HG03575 (cell line): ENCODE measurements around the gene BSG.

Experiments used
- ATAC-seq: cut with Tn5 transposase; IDR thresholded peaks from one replicate; pipeline ENCODE4 v1.9.1; 2021; ENCODE audit not compliant: unreplicated experiment, insufficient number of reproducible peaks, low FRiP score; ENCODE audit errors: extremely low read depth

The BSG gene

DNA sequence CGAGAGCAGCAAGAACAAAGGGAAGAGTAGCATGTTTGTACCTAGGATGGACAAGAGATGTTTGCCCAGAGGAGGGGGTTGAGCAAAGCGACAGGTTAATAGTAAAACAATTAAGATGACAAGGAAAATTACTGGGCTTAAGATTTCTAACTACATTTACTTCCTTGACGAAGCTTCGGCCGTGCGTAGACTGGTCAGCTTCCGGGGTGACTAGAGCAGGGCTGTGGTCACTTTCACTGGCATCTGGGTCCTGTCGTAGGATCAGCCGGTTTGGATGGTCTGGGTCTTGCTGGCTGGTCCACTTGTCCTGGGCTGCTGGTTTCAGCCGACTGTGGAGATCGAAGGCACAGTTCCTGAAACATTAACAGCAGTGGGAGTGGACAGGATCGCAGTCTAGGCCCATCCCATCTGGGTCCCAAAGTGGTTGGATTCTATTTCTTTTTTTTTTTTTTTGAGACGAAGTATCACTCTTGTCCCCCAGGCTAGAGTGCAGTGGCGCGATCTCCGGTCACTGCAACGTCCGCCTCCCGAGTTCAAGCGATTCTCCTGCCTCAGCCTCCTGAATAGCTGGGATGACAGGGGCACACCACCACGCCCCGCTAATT, 5.0 kb upstream of the BSG start:
- ATAC-seq, result no peak

DNA sequence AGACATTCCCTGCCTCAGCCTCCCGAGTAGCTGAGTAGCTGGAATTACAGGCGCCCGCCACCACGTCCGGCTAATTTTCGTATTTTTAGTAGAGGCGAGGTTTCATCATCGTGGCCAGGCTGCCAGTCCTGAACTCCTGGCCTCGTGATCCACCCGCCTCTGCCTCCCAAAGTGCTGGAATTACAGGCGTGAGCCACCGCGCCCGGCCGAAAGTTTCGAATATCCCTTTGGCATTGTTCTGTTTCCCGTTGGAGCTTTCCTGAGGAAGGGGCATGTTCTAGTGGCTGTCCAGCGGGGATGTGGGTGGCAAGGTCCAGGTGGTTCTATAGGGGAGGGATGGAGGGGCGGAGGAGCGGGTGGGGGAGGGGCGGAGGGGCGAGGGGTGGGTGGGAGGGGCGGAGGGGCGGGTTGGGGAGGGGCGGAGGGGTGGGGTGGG, 2.1 kb upstream of the BSG start:
- no peak for ATAC-seq

- no peak for ATAC-seq
These were observed 1.3 kb upstream of the BSG start for GRCh38 chr19:570937-571565.

GRCh38 chr19:571566-571974, 826 bp upstream of the BSG start:
- ATAC-seq, result no peak

- no peak for ATAC-seq
These were observed 535 bp downstream of the BSG start for GRCh38 chr19:572743-573518.

DNA sequence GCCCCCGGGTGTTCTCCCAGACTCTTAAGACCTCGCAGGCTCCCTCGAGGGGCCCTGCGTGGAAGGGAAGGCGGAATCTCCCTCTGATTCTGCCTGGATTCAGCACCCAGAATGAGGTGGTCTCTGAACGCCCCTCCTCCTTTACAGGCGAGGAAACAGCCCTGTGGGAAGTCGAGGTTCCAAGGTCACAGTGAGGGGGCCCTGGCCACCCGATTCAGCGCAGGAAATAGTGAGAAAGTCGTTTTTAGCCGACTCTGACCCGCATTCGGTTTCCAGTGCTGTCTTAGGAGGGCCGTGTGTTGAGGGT, 1.1 kb downstream of the BSG start:
- ATAC-seq, result no peak

GRCh38 chr19:574658-575526, 2.5 kb downstream of the BSG start:
- ATAC-seq, result no peak

- ATAC-seq, result no peak
These were observed 3.4 kb downstream of the BSG start for GRCh38 chr19:575527-576506.

DNA sequence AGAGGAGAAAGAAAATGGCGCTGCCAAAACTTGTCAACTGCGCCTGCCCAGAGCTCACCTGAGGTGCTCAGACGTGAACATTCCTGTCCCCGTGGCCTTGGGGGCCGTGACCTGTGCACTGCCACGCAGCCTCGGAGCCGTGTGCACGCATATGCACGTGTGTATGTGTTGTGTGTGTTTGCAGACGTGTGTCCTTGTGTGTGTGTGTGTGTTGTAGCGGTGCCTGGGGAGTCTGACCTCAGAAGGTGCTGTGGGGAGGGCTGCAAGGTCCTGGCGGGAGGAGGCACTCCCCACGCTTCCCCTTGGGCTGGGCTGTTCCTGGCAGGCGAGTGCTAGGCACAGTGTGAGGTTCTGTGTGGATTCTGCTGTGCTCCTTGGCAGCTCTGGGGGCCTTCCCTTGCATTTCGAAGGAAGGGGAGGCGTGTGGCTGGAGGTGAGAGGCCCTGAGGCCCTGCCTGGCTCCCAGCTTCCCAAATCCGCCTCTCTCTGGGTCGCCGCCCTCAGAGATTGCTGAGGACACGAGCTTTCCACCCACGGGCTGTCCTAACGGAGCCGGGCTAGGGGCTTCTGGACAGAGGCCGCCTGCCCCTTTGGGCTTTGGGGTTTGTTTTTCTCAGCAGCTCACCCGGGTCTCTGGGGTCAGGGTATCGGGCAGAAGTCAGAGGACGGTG, 4.5 kb downstream of the BSG start:
- no peak for ATAC-seq

- no peak for ATAC-seq
These were observed 5.3 kb downstream of the BSG start for GRCh38 chr19:577439-578392.

DNA sequence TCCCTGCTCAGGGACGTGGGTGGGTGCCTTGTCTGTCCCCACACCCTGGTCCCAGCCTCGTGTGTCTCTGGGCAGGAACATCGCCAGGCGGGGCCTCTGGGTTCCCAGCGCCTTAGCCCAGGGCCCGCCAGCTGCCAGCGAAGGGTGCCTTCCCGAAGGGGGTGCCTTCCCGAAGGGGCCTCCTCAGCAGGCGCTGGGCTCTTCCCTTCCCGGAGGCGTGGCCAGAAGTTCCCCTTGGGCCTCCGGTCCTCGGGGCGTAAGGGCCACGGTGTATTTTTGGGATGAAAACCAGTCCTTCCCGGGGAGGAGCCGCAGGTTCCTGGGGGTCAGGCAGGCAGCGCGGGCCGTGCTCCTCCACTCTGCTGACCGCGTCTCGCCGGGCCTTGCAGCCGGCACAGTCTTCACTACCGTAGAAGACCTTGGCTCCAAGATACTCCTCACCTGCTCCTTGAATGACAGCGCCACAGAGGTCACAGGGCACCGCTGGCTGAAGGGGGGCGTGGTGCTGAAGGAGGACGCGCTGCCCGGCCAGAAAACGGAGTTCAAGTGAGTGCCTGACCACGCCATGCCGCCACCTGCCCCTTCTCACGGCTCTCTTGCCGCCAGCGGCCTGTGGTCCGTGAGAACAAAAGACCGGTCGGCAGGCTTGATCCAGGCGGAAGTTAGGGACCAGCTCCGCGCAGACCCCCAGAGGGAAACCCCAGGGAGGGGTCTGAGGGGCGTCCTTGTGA, 6.9 kb downstream of the BSG start:
- no peak for ATAC-seq

GRCh38 chr19:579842-580155, 7.4 kb downstream of the BSG start:
- no peak for ATAC-seq

- ATAC-seq, result no peak
These were observed 8.0 kb downstream of the BSG start for GRCh38 chr19:580274-580835.

DNA sequence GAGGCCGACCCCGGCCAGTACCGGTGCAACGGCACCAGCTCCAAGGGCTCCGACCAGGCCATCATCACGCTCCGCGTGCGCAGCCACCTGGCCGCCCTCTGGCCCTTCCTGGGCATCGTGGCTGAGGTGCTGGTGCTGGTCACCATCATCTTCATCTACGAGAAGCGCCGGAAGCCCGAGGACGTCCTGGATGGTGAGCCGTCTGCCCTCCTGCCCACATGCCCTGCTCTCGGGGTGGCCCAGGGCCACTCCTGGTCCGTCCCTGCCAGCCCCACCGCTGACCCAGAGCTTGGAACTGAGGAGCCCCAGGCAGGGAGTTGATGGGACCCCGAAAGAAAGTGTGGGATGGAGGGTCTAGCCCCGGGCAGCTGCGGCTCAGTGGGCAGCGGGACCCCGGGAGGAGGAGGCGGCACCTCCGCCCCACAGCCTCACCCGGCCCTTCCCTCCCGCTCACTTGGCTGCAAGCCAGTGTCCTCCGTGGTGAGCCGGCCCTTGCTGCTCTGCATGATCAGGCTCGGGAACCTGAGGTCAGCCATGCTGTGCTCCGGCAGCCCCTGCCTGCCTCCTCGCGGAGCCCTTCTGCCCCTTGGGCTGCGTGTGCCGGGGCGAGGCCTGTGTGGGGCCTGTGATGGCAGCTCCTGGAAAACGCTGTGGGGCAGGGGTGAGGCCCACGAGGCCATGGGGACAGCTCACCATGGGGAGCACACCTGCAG, 9.2 kb downstream of the BSG start:
- no peak for ATAC-seq

DNA sequence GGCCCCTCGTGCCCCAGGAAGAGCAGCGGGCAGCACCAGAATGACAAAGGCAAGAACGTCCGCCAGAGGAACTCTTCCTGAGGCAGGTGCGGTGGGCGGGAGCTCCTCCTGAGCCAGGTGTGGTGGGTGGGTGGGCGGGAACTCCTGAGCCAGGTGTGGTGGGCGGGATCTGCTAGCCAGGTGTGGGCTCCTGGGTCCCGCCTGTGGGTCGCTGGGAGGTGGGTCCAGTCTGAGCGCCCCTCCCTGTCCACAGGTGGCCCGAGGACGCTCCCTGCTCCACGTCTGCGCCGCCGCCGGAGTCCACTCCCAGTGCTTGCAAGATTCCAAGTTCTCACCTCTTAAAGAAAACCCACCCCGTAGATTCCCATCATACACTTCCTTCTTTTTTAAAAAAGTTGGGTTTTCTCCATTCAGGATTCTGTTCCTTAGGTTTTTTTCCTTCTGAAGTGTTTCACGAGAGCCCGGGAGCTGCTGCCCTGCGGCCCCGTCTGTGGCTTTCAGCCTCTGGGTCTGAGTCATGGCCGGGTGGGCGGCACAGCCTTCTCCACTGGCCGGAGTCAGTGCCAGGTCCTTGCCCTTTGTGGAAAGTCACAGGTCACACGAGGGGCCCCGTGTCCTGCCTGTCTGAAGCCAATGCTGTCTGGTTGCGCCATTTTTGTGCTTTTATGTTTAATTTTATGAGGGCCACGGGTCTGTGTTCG, 10.3 kb downstream of the BSG start:
- ATAC-seq, result no peak
